GM18511 (cell line): ENCODE results near the gene ZNF578.
"Not testable (repeated sequence)": the region's sequence is repeated elsewhere in the genome, so short reads cannot be mapped to it uniquely, and the experiment has no call there.

Experiments used
- ATAC-seq: cut with Tn5 transposase; IDR thresholded peaks from one replicate; pipeline ENCODE4 v1.9.1; 2021; ENCODE audit warnings: mild to moderate bottlenecking, moderate library complexity; ENCODE audit not compliant: unreplicated experiment

The ZNF578 gene

DNA sequence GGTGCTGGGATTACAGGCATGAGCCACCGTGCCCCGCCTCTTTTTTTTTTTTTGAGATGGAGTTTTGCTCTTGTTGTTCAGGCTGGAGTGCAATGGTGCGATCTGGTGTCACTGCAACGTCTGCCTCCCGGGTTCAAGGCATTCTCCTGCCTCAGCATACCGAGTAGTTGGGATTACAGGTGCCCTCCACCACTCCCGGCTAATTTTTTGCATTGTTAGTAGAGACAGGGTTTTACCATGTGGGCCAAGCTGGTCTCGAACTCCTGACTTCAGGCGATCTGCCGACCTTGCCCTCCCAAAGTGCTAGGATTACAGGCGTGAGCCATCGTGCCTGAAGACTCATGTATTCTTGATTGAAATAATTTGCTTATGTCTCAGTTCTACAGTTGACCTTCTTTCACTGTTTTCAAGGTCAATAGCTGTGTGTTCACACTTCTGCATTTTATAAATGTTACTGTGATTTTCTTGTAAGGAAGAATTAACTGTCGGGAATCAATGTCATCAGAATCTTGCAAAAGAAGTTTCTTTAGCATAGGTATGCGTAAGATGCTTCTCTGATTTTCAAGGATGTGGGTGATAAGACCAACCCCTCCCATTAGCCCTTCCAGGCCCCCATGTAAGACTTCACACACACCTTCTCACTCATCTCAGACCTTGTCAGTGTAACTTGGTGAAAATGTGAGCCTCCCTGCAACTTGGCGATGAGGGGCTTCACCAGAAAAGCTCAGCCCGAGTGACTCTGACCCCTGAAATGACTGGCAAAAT, 104.1 kb downstream of the ZNF578 start:
- ATAC-seq = no peak

DNA sequence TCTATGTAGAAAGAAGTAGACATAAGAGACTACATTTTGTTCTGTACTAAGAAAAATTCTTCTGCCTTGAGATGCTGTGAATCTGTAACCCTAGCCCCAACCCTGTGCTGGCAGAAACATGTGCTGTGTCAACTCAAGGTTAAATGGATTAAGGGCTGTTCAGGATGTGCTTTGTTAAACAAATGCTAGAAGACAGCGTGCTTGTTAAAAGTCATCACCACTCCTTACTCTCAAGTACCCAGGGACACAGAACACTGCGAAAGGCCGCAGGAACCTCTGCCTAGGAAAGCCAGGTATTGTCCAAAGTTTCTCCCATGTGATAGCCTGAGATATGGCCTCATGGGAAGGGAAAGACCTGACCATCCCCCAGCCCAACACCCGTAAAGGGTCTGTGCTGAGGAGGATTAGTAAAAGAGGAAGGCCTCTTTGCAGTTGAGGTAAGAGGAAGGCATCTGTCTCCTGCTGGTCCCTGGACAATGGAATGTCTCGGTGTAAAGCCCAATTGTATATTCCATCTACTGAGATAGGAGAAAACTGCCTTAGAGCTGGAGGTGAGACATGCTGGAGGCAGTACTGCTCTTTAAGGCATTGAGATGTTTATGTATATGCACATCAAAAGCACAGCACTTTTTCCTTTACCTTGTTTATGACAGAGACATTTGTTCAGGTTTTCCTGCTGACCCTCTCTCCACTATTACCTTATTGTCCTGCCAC, 105.5 kb downstream of the ZNF578 start:
- ATAC-seq = not testable (repeated sequence)

DNA sequence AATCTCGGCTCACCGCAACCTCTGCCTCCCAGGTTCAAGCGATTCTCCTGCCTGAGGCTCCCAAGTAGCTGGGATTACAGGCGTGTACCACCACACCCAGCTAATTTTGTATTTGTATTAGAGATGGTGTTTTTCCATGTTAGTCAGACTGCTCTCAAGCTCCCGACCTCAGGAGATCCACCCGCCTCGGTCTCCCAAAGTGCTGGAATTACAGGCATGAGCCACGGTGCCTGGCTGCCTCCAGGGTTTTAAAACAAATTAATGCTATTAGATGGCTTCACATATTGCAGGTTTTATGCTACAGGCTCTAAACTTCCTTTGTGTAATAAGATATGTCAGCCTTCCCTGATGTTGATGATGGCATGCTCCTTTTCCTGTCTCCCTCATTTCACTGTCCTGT, 108.3 kb downstream of the ZNF578 start:
- not testable (repeated sequence) for ATAC-seq
